Uterus (tissue), 2 donors: ENCODE data around the gene PDPR.

Source experiments
- POLR2A ChIP-seq, 2 donors: fragments of 450-650 bp; IDR thresholded peaks; one replicate each; pipeline ENCODE4 v1.6.1; 2016; ENCODE audit warnings: antibody characterized with exemption in 2 of 2, mild to moderate bottlenecking in 1 of 2, moderate library complexity in 1 of 2
- TF ChIP-seq, protein P1 (sequence below), 4 experiments: fragments of 200-600 bp in 2 of 4; fragments of 450-650 bp in 2 of 4; sonication (generic) in 2 of 4; IDR thresholded peaks; one replicate each; pipeline ENCODE4 v1.5.1; 2016 to 2019; ENCODE audit warnings: antibody characterized with exemption in 4 of 4, mild to moderate bottlenecking in 2 of 4, moderate library complexity in 1 of 4

DNA sequence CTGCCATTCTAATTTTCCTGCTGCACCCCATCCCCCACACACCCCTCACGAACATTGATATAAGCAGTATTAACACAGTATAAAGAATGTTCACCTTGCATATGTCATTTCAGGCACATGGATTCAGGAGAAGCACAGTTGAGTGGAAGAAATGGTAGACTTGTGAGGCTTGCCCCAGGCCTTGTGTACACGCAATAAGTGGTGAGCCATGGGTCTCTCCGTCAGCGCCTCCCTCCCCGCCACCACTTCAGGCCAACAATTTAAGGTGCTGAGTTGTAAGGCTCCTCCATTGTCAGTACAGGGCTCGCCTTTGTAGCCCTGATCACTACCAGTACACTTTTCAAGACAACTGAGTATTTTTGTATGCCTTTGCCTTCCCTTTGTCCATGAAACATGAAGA, 47.2 kb downstream of the PDPR start:
- TF ChIP-seq, protein P1, sequence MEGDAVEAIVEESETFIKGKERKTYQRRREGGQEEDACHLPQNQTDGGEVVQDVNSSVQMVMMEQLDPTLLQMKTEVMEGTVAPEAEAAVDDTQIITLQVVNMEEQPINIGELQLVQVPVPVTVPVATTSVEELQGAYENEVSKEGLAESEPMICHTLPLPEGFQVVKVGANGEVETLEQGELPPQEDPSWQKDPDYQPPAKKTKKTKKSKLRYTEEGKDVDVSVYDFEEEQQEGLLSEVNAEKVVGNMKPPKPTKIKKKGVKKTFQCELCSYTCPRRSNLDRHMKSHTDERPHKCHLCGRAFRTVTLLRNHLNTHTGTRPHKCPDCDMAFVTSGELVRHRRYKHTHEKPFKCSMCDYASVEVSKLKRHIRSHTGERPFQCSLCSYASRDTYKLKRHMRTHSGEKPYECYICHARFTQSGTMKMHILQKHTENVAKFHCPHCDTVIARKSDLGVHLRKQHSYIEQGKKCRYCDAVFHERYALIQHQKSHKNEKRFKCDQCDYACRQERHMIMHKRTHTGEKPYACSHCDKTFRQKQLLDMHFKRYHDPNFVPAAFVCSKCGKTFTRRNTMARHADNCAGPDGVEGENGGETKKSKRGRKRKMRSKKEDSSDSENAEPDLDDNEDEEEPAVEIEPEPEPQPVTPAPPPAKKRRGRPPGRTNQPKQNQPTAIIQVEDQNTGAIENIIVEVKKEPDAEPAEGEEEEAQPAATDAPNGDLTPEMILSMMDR (IDR thresholded peaks at IDR 0.05), result no peak
- TF ChIP-seq POLR2A (IDR thresholded peaks at IDR 0.05), result no peak
